ENCODE data around the gene RAB27A.
"Not testable (repeated sequence)": the region's sequence is repeated elsewhere in the genome, so short reads cannot be mapped to it uniquely, and the experiment has no call there.

Gene RAB27A

DNA sequence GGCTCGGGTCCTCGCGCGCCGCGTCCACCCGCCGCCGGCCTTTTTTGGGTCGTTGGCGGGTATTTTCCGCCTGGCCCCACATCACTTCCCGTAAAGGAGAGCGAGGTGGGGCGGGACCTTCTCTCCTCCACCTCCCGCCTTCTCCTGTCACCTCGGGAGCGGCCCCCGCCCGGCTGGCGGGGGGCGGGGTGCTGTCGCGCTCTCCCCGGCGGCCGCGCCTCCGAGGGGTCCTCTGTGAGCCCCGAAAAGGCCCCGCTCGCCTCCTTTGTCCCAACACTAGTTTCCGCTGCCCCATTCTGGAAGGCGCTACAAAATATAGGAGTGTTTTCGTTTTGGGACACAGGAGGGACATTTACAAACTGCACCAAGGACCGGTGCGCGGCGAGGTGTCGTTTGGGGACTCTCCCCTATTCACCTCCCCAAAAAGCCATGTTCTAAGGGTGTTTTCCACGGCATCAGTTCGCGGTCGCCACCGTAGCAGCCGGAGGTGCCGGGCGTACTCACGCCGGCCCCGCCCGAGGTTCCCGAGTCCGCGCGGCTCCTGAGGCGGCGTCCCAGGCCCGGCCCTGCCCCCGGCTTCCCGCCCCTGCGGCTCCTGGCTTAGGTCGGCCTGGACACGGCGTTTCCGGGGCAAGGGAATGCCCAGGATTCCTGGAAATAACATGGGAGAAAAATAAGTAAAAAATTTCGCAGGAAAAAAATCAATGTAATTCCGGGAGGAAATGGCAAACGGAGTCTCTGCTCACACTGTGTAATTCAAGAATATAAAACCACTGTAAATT is at the start of gene RAB27A:
Gene RAB27A, minus strand, starts transcription at position 68 of the 782 bp plus-strand sequence. CDS start 54,879 bp downstream, outside the sequence.
- DNase-seq: peak; percentile 49

GRCh38 chr15:55337160-55337559 is 47.5 kb upstream of the RAB27A start:
- no peak for DNase-seq

DNA sequence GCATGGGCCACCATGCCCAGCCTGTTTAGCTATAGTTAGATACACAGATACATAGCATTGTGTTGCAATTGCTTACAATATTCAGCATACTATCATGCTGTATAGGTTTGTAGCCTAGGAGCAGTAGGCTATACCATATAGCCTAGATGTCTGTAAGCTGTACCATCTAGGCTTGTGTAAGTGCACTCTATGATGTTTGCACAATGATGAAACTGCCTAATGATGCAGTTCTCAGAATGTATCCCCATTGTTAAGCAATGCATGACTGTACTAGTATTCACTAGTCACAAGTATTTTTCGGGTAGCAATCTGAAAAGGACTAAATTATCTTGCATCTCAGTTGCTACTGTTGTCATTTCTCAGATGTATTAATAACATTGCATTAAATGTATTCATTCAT is 45.4 kb upstream of the RAB27A start:
- no peak for DNase-seq

- DNase-seq: no peak
Observed at GRCh38 chr15:55334371-55334770, 44.8 kb upstream of the RAB27A start.

DNA sequence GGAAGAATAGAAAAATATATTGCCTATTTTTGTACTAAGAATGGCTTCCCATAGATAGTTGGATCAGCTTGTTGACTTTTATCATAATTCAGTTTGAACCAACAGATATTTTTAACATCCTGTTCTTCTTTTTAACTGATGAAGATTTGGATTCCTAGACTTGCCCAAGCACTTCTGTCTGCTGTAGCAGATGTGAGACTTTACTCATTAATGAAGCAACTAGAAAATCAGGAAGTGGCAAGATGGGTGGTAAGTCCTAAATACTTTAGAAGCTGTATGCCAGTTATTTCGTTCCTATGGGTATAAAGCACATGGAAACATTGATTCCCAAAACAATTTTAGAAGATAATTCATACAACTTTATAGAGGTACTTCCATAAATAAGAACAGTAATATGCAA is 37.8 kb upstream of the RAB27A start:
- no peak for DNase-seq

DNA sequence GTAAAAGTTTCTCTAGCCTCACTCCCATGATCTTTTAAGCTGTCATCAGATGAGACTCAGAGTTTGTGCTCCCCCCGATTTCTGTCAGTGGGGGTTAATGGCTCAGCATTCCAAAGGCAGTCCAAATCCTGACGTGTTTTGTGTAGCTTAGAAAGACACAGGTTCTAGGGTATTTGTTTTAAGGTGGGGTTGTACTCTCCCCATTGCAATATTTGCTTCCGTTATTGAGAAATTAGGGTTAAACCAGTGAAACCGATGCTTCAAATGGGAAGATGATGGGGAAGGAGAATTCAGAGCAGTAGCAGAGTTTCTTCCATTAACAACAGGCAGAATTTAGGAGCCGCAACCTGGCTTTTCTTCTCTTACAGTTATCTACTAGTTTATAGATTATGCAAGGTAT is 32.9 kb upstream of the RAB27A start:
- no peak for DNase-seq

- DNase-seq: no peak
Observed at GRCh38 chr15:55320963-55321362, 31.4 kb upstream of the RAB27A start.

DNA sequence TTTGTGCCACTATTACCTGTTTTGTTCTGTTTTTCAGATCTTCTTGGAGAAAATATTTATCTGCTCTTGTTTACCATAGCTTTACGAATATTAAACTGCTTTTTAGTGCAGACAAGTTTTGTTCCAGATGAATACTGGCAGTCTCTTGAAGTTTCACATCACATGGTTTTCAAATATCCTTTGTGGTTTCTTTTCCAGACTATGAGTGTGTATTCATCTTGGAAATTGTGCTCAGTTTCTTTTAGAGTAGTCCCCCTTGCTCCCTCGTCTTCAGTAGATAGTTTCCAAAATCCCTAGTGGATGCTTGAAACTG is 30.6 kb upstream of the RAB27A start:
- DNase-seq: no peak

- DNase-seq: no peak
Observed at GRCh38 chr15:55319537-55320237, 30.1 kb upstream of the RAB27A start.

DNA sequence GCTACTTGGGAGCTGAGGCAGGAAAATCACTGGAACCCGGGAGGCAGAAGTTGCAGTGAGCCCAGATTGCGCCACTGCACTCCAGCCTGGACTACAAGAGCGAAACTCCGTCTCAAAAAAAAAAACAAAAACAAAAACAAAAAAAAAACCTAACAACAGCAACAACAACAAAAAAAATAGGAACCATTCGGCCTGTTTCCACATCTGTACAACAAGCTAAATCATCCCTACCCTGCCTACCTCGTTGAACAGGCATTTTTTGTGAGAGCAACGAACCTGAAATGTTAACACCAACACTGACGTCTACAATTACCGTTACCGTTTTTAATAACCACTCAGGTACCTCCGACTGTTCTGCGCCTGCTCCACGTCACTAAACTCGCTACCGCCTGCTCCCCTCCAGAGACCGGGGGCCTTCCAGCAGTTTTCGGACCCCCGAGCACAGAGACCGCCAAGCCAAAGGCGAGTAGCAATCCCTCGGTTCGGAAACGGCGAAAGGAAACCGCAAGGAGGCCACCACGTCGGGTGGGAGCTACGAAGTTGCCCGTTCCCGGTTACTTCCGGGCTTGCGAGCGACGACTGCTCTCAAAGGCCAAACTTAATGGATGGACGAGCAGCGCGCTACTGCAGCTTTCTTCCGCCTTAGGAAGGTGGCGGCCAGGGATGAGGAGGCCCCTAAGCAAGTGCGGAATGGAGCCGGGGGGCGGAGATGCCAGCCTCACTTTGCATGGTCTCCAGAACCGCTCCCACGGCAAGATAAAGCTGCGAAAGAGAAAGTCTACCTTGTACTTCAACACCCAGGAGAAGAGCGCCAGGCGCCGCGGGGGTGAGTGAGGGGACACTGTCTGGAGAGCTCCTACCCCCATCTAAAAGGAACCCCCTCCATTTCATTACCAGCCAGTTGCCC is 29.2 kb upstream of the RAB27A start, which contains the start of the genes PIGB and PIGBOS1:
Gene PIGB, plus strand, starts transcription at position 635 of the 907 bp plus-strand sequence. Its CDS starts 29 bp downstream, at position 664.
Gene PIGBOS1, minus strand, starts transcription at position 536 of the 907 bp plus-strand sequence. CDS start 1,331 bp downstream, outside the sequence.
- peak; percentile 91 for DNase-seq

DNA sequence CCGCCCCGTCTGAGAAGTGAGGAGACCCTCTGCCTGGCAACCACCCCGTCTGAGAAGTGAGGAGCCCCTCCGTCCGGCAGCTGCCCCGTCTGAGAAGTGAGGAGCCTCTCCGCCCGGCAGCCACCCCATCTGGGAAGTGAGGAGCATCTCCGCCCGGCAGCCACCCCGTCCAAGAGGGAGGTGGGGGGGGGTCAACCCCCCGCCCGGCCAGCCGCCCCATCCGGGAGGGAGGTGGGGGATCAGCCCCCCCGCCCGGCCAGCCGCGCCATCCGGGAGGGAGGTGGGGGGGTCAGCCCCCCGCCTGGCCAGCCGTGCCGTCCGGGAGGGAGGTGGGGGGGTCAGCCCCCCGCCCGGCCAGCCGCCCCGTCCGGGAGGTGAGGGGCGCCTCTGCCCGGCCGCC is 13.2 kb upstream of the RAB27A start:
- DNase-seq: not testable (repeated sequence)

DNA sequence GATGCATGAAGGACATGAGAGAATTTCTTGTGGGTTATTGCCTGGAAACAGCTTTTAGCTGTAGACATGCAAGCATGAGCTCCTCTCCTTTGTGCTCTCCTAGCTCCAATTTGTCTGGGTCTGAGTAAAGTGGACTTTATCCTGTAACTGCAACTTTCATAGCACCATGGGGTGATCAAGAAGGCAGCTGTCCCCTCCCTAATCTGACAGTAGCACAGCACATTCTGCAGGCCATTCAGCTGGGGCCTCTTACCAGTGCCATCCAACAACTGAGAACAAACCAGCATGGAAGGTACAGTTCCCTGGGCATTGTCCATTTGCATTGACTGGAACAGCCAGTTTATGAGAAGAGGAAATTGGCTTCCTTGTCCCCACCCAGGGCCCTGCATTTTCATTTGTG is 7.7 kb upstream of the RAB27A start:
- no peak for DNase-seq

GRCh38 chr15:55290528-55291057 is 980 bp upstream of the RAB27A start:
- peak; percentile 74 for DNase-seq

DNA sequence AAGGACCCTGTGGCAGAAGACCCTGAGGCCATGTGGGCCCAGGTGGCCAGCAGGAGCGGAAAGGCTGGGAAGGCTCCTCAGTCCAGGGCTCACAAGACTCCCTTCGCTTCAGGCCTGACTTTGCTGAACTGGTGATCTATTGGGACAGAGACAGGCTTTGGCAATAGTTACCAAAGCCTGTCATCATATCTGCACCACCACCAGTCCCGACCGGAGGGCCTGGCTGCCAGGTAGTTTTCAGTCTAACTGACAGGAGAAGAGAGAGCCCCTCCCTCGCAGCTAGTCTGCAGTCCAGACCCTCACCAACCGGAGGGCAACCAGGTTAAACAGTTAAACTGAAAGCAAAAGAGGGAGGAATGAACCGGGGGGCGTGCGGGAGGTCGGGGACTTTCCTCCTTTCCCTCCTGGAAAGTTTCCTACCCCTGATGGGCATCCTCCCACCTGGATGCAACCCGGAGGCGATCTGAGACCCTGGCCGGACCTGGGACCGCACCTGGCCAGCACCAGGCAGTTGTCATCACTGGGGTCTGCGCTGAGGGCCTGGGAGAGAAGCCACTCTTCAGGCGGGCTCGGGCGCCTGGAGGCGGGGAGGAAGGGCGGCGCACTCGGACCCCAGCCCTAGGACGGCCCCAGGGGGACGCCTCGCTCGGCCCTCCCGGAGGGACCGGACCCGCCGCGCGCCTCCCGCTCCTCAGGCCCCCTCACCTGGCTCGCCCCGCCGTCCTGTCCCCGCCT is 435 bp downstream of the RAB27A start:
- peak; percentile 59 for DNase-seq

GRCh38 chr15:55288006-55288717 is 1.5 kb downstream of the RAB27A start:
- no peak for DNase-seq

GRCh38 chr15:55286442-55287189 is 3.0 kb downstream of the RAB27A start:
- not testable (repeated sequence) for DNase-seq

DNA sequence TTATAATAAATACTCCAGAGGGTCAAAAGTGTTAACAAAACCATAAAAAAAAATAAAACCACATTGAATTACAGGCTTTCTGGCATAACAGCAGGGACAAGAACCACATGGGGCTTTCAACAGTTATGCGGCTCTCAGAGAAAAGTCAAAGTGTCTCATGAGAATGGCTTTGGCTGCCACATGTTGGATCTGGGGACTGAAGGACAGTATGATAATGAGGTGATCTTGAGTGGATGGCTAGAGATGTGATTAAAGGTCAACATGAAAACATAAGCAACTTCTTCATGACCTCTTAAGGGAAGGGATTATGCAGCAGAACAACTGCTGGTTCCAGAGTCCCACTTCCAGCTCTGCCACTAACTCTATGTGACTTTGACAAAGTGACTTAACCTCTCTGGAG is 5.2 kb downstream of the RAB27A start:
- no peak for DNase-seq

- DNase-seq: no peak
Observed at GRCh38 chr15:55283379-55284147, 6.0 kb downstream of the RAB27A start.

GRCh38 chr15:55282284-55282833 is 7.3 kb downstream of the RAB27A start:
- no peak for DNase-seq
